ENCODE data around the gene ICAM4. TPM values are rescaled to one million over a fixed set of nuclear protein-coding genes. Genes with fewer than 3 reads are reported as not detected.

Gene ICAM4
- total and polyA plus RNA-seq, 9 of the 15 experiments (the other 6 are each of a cell fraction or from before 2014, with no cell fraction given): 14.1 to 86.1 (median 29.6) TPM

DNA sequence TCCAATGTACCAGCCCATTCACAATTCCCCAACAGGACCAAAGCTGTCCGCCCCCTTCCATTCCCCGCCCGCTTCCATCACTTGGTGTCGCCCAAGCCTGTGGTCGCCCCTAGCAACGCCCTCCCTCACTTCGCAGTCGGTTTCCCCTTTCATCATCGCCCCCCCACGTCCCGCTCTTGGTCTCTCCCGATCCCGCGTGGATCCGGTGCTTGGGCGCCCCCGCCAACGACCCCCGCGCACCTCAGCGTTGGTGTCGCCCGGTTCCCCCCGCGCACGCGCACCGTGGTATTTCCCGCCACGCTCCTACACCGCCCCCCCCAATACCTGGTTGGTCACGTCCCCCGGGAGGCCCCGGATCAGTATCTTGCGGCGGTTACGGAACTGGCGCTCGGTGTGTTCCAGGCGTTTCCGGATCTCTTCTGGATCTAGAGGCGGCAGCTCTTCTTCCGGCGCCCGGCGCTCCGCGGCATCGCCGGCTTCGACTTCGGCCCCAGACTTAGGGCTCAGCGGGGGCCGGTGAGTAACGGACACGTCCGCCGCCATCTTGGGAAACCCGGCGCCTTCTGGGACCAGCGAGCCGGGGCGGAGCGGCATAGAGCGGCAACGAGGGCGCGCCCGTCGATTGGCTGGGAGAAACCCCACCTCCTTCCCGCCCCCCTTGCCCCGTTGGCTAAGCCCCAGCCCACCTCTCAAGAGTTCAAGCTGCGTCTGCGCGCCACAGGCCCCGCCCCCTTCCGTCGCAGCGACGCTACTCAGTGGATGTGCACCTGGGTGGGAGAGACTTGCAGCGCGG is 46.4 kb downstream of the ICAM4 start, which contains the start of gene RAVER1 (continued):
- TF ChIP-seq, protein P1, sequence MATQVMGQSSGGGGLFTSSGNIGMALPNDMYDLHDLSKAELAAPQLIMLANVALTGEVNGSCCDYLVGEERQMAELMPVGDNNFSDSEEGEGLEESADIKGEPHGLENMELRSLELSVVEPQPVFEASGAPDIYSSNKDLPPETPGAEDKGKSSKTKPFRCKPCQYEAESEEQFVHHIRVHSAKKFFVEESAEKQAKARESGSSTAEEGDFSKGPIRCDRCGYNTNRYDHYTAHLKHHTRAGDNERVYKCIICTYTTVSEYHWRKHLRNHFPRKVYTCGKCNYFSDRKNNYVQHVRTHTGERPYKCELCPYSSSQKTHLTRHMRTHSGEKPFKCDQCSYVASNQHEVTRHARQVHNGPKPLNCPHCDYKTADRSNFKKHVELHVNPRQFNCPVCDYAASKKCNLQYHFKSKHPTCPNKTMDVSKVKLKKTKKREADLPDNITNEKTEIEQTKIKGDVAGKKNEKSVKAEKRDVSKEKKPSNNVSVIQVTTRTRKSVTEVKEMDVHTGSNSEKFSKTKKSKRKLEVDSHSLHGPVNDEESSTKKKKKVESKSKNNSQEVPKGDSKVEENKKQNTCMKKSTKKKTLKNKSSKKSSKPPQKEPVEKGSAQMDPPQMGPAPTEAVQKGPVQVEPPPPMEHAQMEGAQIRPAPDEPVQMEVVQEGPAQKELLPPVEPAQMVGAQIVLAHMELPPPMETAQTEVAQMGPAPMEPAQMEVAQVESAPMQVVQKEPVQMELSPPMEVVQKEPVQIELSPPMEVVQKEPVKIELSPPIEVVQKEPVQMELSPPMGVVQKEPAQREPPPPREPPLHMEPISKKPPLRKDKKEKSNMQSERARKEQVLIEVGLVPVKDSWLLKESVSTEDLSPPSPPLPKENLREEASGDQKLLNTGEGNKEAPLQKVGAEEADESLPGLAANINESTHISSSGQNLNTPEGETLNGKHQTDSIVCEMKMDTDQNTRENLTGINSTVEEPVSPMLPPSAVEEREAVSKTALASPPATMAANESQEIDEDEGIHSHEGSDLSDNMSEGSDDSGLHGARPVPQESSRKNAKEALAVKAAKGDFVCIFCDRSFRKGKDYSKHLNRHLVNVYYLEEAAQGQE (IDR thresholded peaks at IDR 0.05; ENCODE audit: borderline replicate concordance): no peak
- TF ChIP-seq, protein P1 (CRISPR knock-in tag; IDR thresholded peaks at IDR 0.05; ENCODE audit: low read depth): no peak
- TF ChIP-seq IRF2 (CRISPR knock-in tag; IDR thresholded peaks at IDR 0.05): no peak
- TF ChIP-seq ZFP36 (IDR thresholded peaks at IDR 0.05; ENCODE audit: low read depth, low read length, partially characterized antibody): no peak
- peak; percentile 70; the same call in 1 of the 2 replicates for TF ChIP-seq SREBF1 (IDR thresholded peaks at IDR 0.05; ENCODE audit: borderline replicate concordance, low read depth, low read length)
- TF ChIP-seq ZNF740 (CRISPR knock-in tag; IDR thresholded peaks at IDR 0.05): peak; percentile 100
- peak in 1 of 2 experiments; percentile 97; a peak in 2 of 4 replicates for TF ChIP-seq ZNF740 (tag; IDR thresholded peaks at IDR 0.05)
- TF ChIP-seq XRCC5 (IDR thresholded peaks at IDR 0.05; ENCODE audit: low read depth, low read length): peak; percentile 68; the same call in 1 of the 2 replicates
- TF ChIP-seq, protein P2, sequence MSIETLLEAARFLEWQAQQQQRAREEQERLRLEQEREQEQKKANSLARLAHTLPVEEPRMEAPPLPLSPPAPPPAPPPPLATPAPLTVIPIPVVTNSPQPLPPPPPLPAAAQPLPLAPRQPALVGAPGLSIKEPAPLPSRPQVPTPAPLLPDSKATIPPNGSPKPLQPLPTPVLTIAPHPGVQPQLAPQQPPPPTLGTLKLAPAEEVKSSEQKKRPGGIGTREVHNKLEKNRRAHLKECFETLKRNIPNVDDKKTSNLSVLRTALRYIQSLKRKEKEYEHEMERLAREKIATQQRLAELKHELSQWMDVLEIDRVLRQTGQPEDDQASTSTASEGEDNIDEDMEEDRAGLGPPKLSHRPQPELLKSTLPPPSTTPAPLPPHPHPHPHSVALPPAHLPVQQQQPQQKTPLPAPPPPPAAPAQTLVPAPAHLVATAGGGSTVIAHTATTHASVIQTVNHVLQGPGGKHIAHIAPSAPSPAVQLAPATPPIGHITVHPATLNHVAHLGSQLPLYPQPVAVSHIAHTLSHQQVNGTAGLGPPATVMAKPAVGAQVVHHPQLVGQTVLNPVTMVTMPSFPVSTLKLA (conservative IDR thresholded peaks at IDR 0.05): peak; percentile 93 to 96
- TF ChIP-seq DPF2 (IDR thresholded peaks at IDR 0.05): peak; percentile 40; the same call in 1 of the 2 replicates
- TF ChIP-seq EP400 (IDR thresholded peaks at IDR 0.05): peak; percentile 98
- no peak for TF ChIP-seq SETDB1 (IDR thresholded peaks at IDR 0.05; ENCODE audit: low read length)
- TF ChIP-seq ZNF449 (CRISPR knock-in tag; IDR thresholded peaks at IDR 0.05): no peak
- peak; percentile 94 for TF ChIP-seq HNRNPLL (IDR thresholded peaks at IDR 0.05; ENCODE audit: low read depth, low read length, poor library complexity, severe bottlenecking)
- TF ChIP-seq PHB (CRISPR knock-in tag; IDR thresholded peaks at IDR 0.05): 0 out of 2 replicates have a peak, but pooled peaks have one; percentile 75
- TF ChIP-seq BMI1 (IDR thresholded peaks at IDR 0.05; ENCODE audit: low read length): peak; percentile 73; the same call in 1 of the 2 replicates
